Endothelial cell (in vitro differentiated cells): Measurements from ENCODE around the gene CBR1. TPM values are rescaled to one million over a fixed set of nuclear protein-coding genes. Genes with fewer than 3 reads are reported as not detected.

Experiments
- DNase-seq: peaks from one replicate; pipeline ENCODE4 v3.0.0; 2021; ENCODE audit warnings: low spot score
- H3K27ac Mint-ChIP-seq: one replicate; pipeline ENCODE4 v1.8.0; 2021; ENCODE audit warnings: mixed read lengths, inconsistent platforms; ENCODE audit not compliant: unreplicated experiment
- H3K27me3 Mint-ChIP-seq: one replicate; pipeline ENCODE4 v1.8.0; 2021; ENCODE audit warnings: mild to moderate bottlenecking, moderate library complexity, mixed read lengths, inconsistent platforms; ENCODE audit not compliant: unreplicated experiment
- H3K36me3 Mint-ChIP-seq: one replicate; pipeline ENCODE4 v1.8.0; 2021; ENCODE audit warnings: mild to moderate bottlenecking, low read depth, mixed read lengths, inconsistent platforms; ENCODE audit not compliant: unreplicated experiment
- H3K4me1 Mint-ChIP-seq: one replicate; pipeline ENCODE4 v1.8.0; 2021; ENCODE audit warnings: mild to moderate bottlenecking, mixed read lengths, inconsistent platforms; ENCODE audit not compliant: unreplicated experiment
- H3K4me3 Mint-ChIP-seq: one replicate; pipeline ENCODE4 v1.8.0; 2021; ENCODE audit warnings: mild to moderate bottlenecking, mixed read lengths, inconsistent platforms; ENCODE audit not compliant: unreplicated experiment
- H3K9me3 Mint-ChIP-seq: one replicate; pipeline ENCODE4 v1.8.0; 2021; ENCODE audit warnings: mixed read lengths, inconsistent platforms; ENCODE audit not compliant: unreplicated experiment
- CTCF ChIP-seq: fragments of 200-600 bp; sonication (generic); IDR thresholded peaks from one replicate; pipeline ENCODE4 v1.5.0; 2021; ENCODE audit warnings: antibody characterized with exemption; ENCODE audit not compliant: unreplicated experiment
- total RNA-seq: library from RNA; stranded (reverse); fragmentation: NEBNext Ultra II Directional; extraction: Animal tissue kit (Norgen Biotek cat#: 25700); gene quantifications from one replicate; pipeline ENCODE4 v1.2.1, GENCODE V29; 2021; ENCODE audit not compliant: unreplicated experiment

Gene CBR1
- total RNA-seq, 1 donor from 2014 or later = 7.6 TPM

GRCh38 chr21:36105327-36105842 is 35.6 kb downstream of the CBR1 start:
- Mint-ChIP-seq H3K4me3 (no peak overlapping the region), H3K27ac (no peak overlapping the region), H3K9me3 (no peaks in the 10 kb centered on the region), H3K27me3 (peaks cover 1% of the 10 kb centered on the region), H3K36me3 (no peaks in the 10 kb centered on the region), H3K4me1 (no peaks in the 10 kb centered on the region)
- no peak for TF ChIP-seq CTCF
- no peak for DNase-seq

GRCh38 chr21:36109868-36110267 is 40.0 kb downstream of the CBR1 start:
- TF ChIP-seq CTCF = no peak
- DNase-seq = no peak
- no peaks in the 10 kb centered on the region for H3K36me3 Mint-ChIP-seq
- peaks cover 3% of the 10 kb centered on the region for H3K4me1 Mint-ChIP-seq
- H3K27me3 Mint-ChIP-seq = peaks cover 5% of the 10 kb centered on the region
- H3K4me3 Mint-ChIP-seq = no peak overlapping the region
- no peak overlapping the region for H3K27ac Mint-ChIP-seq
- no peaks in the 10 kb centered on the region for H3K9me3 Mint-ChIP-seq

- TF ChIP-seq CTCF = no peak
- Mint-ChIP-seq H3K36me3 (no peaks in the 10 kb centered on the region), H3K4me1 (peaks cover 3% of the 10 kb centered on the region), H3K27ac (no peak overlapping the region), H3K9me3 (no peaks in the 10 kb centered on the region), H3K27me3 (peaks cover 5% of the 10 kb centered on the region), H3K4me3 (no peak overlapping the region)
- no peak for DNase-seq
Measured at GRCh38 chr21:36111238-36111637, 41.4 kb downstream of the CBR1 start.

- H3K9me3 Mint-ChIP-seq = no peaks in the 10 kb centered on the region
- H3K27ac Mint-ChIP-seq = no peak overlapping the region
- peaks cover 3% of the 10 kb centered on the region for H3K4me1 Mint-ChIP-seq
- H3K4me3 Mint-ChIP-seq = no peak overlapping the region
- no peak for DNase-seq
- H3K27me3 Mint-ChIP-seq = peaks cover 5% of the 10 kb centered on the region
- TF ChIP-seq CTCF = no peak
- no peaks in the 10 kb centered on the region for H3K36me3 Mint-ChIP-seq
Measured at GRCh38 chr21:36113647-36114428, 44.0 kb downstream of the CBR1 start.

GRCh38 chr21:36115138-36115730 is 45.4 kb downstream of the CBR1 start:
- H3K36me3 Mint-ChIP-seq = no peaks in the 10 kb centered on the region
- H3K4me3 Mint-ChIP-seq = no peak overlapping the region
- DNase-seq = no peak
- H3K9me3 Mint-ChIP-seq = no peaks in the 10 kb centered on the region
- H3K4me1 Mint-ChIP-seq = peaks cover 3% of the 10 kb centered on the region
- TF ChIP-seq CTCF = no peak
- no peak overlapping the region for H3K27ac Mint-ChIP-seq
- H3K27me3 Mint-ChIP-seq = peaks cover 7% of the 10 kb centered on the region
